ENCODE measurements around the gene ATG101. TPM values are rescaled to one million over a fixed set of nuclear protein-coding genes. Genes with fewer than 3 reads are reported as not detected.

Gene ATG101
- total and polyA plus RNA-seq, 9 of the 15 experiments (the other 6 are each of a cell fraction or from before 2014, with no cell fraction given) = 2.9 to 52.4 (median 29.7) TPM

- TF ChIP-seq SP1 (CRISPR knock-in tag; IDR thresholded peaks at IDR 0.05) (0 out of 2 replicates have a peak, but pooled peaks have one; percentile 41), MEF2A (IDR thresholded peaks at IDR 0.05; ENCODE audit: control insufficient read depth, low read depth, low read length) (no peak), ZNF311 (CRISPR knock-in tag; IDR thresholded peaks at IDR 0.05) (no peak), ZBTB2 (IDR thresholded peaks at IDR 0.05) (no peak), MITF (IDR thresholded peaks at IDR 0.05) (no peak), NR2C2 (CRISPR knock-in tag; IDR thresholded peaks at IDR 0.05) (no peak; the same call in 1 of the 2 replicates), NR2C2 (tag; IDR thresholded peaks at IDR 0.05) (no peak), RB1 (IDR thresholded peaks at IDR 0.05; ENCODE audit: low read depth) (0 out of 2 replicates have a peak, but pooled peaks have one; percentile 10), ZNF174 (CRISPR knock-in tag; IDR thresholded peaks at IDR 0.05) (no peak), RAD21 (CRISPR knock-in tag; conservative IDR thresholded peaks at IDR 0.05 in 1 of 2, IDR thresholded peaks at IDR 0.05 in 1 of 2) (peak; percentile 92 to 96), TBP (optimal IDR thresholded peaks at IDR 0.05; ENCODE audit: low read depth, low read length) (no peak), CSDE1 (IDR thresholded peaks at IDR 0.05) (no peak), KLF16 (IDR thresholded peaks at IDR 0.05) (peak; percentile 58; the same call in 1 of the 2 replicates), ZBTB7A (IDR thresholded peaks at IDR 0.05; ENCODE audit: borderline replicate concordance, control insufficient read depth, low read depth, low read length) (peak; percentile 53; the same call in 1 of the 2 replicates), ZMIZ1 (IDR thresholded peaks at IDR 0.05; ENCODE audit: low read depth in 2 of 2, low read length in 2 of 2) (0 out of 4 replicates have a peak, but pooled peaks of 1 of the 2 experiments have one; percentile 22), NR2F6 (CRISPR knock-in tag; IDR thresholded peaks at IDR 0.05) (no peak), EGR1 (conservative IDR thresholded peaks at IDR 0.05) (peak; percentile 62), HDAC6 (IDR thresholded peaks at IDR 0.05; ENCODE audit: low read depth, low read length) (no peak), TFAP4 (CRISPR knock-in tag; IDR thresholded peaks at IDR 0.05; ENCODE audit: borderline replicate concordance) (peak; percentile 36; the same call in 1 of the 2 replicates)
Observed at GRCh38 chr12:52082988-52083637, 13.3 kb downstream of the ATG101 start (continued).

Data from K562 (cell line).